Superior temporal gyrus (tissue), 1 donor: ENCODE results near the gene KLK7.
A peak's percentile ranks its signal among the peaks of the same experiment; 100 is the strongest.

ENCODE experiments used
- DNase-seq: peaks from one replicate; pipeline ENCODE4 v3.0.0-alpha.2; 2016; ENCODE audit errors: extremely low spot score

KLK7 gene

GRCh38 chr19:50983625-50984292 lies at the start of gene KLK7:
KLK7 (minus strand) TSS chr19:50983917; CDS start chr19:50982399, 1,518 bp downstream.
- no peak for DNase-seq

GRCh38 chr19:51031880-51032225 lies 48.1 kb upstream of the KLK7 start:
- no peak for DNase-seq

- no peak for DNase-seq
These were observed 47.6 kb upstream of the KLK7 start for GRCh38 chr19:51031220-51031879.

GRCh38 chr19:51030631-51031030 lies 46.9 kb upstream of the KLK7 start:
- no peak for DNase-seq

- no peak for DNase-seq
These were observed 46.0 kb upstream of the KLK7 start for GRCh38 chr19:51029718-51030117.

GRCh38 chr19:51027873-51028272 lies 44.2 kb upstream of the KLK7 start:
- no peak for DNase-seq

- DNase-seq = no peak
These were observed 43.5 kb upstream of the KLK7 start for GRCh38 chr19:51027126-51027806.

- no peak for DNase-seq
These were observed 42.8 kb upstream of the KLK7 start, which contains the start of gene KLK11 for GRCh38 chr19:51026554-51026831. KLK11 (minus strand) TSS chr19:51026616; CDS start chr19:51025631, 985 bp downstream.

- no peak for DNase-seq
These were observed 42.3 kb upstream of the KLK7 start for GRCh38 chr19:51025809-51026553.

GRCh38 chr19:51025401-51025800 lies 41.7 kb upstream of the KLK7 start:
- DNase-seq = no peak

GRCh38 chr19:51024924-51025323 lies 41.2 kb upstream of the KLK7 start:
- no peak for DNase-seq

- DNase-seq = no peak
These were observed 40.2 kb upstream of the KLK7 start for GRCh38 chr19:51023946-51024345.

GRCh38 chr19:51022526-51022925 lies 38.8 kb upstream of the KLK7 start:
- DNase-seq = no peak

- DNase-seq = peak; percentile 78
These were observed 37.4 kb upstream of the KLK7 start for GRCh38 chr19:51020988-51021651.

GRCh38 chr19:51019544-51019925 lies 35.8 kb upstream of the KLK7 start, which contains the start of gene KLK10:
KLK10 (minus strand) TSS chr19:51019709; CDS start chr19:51019130, 579 bp downstream.
- DNase-seq = no peak

GRCh38 chr19:51018745-51019543 lies 35.2 kb upstream of the KLK7 start:
- DNase-seq = no peak

- peak; percentile 79 for DNase-seq
These were observed 33.3 kb upstream of the KLK7 start for GRCh38 chr19:51016798-51017683.

- DNase-seq = no peak
These were observed 32.1 kb upstream of the KLK7 start for GRCh38 chr19:51015691-51016267.

GRCh38 chr19:51014242-51014641 lies 30.5 kb upstream of the KLK7 start:
- DNase-seq = no peak
